Measurements from ENCODE around the gene SIX4. TPM values are rescaled to one million over a fixed set of nuclear protein-coding genes. Genes with fewer than 3 reads are reported as not detected.

The SIX4 gene
- total and polyA plus RNA-seq, 10 of the 15 experiments (the other 5 are each of a cell fraction or from before 2014, with no cell fraction given), result 0.04 to 0.26 (median 0.06) TPM; not detected in 5

GRCh38 chr14:60691383-60692113, 32.6 kb downstream of the SIX4 start:
- ChIA-PET SMC1A (ENCODE audit: uncharacterized antibody, unreplicated experiment) (interaction anchor here (1.0 to 1.1 kb wide), 2 partner anchors 13 to 94 kb away, joined by 3 to 5 read pairs; no protein-coding TSS in a partner anchor), CTCF (interaction anchor here (0.6 kb wide), 1 partner anchor 194 kb away, joined by 3 read pairs; no protein-coding TSS in a partner anchor), RAD21 (ENCODE audit: unreplicated experiment) (no interaction called here), POLR2A (interaction anchor here (1.0 kb wide), 1 partner anchor 9 kb away, joined by 5 read pairs; no protein-coding TSS in a partner anchor)
- H3K9ac ChIP-seq (ENCODE audit: control insufficient read depth, insufficient read depth, low read length), result no peak overlapping the region
- H3K4me1 ChIP-seq (ENCODE audit: control insufficient read depth, insufficient read depth, low read length), result no peaks in the 10 kb centered on the region
- H3K79me2 ChIP-seq (ENCODE audit: control insufficient read depth, insufficient read depth, low read length), result no peaks in the 10 kb centered on the region
- TF ChIP-seq ATF7 (IDR thresholded peaks at IDR 0.05; ENCODE audit: low read depth), result no peak
- no peak for TF ChIP-seq SPI1 (IDR thresholded peaks at IDR 0.05; ENCODE audit: borderline replicate concordance, insufficient read depth, low read depth, low read length)
- no peak for TF ChIP-seq NR2C1 (IDR thresholded peaks at IDR 0.05)
- TF ChIP-seq SREBF2 (IDR thresholded peaks at IDR 0.05; ENCODE audit: low read length), result no peak
- no peak for TF ChIP-seq IRF4 (IDR thresholded peaks at IDR 0.05; ENCODE audit: low read depth, low read length)
- TF ChIP-seq FOXM1 (IDR thresholded peaks at IDR 0.05; ENCODE audit: low read depth, low read length), result no peak
- no peak for TF ChIP-seq NKRF (conservative IDR thresholded peaks at IDR 0.05)
- no peak for TF ChIP-seq BHLHE40 (IDR thresholded peaks at IDR 0.05; ENCODE audit: borderline replicate concordance in 1 of 2, low read depth in 2 of 2, low read length in 1 of 2)
- no peak for TF ChIP-seq MTA2 (IDR thresholded peaks at IDR 0.05; ENCODE audit: low read depth)
- no peak for TF ChIP-seq MEF2A (IDR thresholded peaks at IDR 0.05; ENCODE audit: insufficient read depth, low read depth, low read length)
- no peak for TF ChIP-seq ESRRA (IDR thresholded peaks at IDR 0.05; ENCODE audit: low read length)
- H3K4me3 ChIP-seq, result no peak overlapping the region
- no peaks in the 10 kb centered on the region for H3K36me3 ChIP-seq (ENCODE audit: control insufficient read depth in 2 of 2, insufficient read depth in 2 of 2, low read length in 1 of 2)
- H3K27ac ChIP-seq (ENCODE audit: control insufficient read depth, insufficient read depth), result no peak overlapping the region
- no peaks in the 10 kb centered on the region for H4K20me1 ChIP-seq (ENCODE audit: control insufficient read depth, insufficient read depth)
- no peaks in the 10 kb centered on the region for H3K27me3 ChIP-seq (replicated peaks in 1 of 2; ENCODE audit: control insufficient read depth in 2 of 2, insufficient read depth in 2 of 2, low read length in 1 of 2)
- no peaks in the 10 kb centered on the region for H3K9me3 ChIP-seq (replicated peaks; ENCODE audit: control insufficient read depth, insufficient read depth, low read length)
- no peak for ATAC-seq
- WGBS (ENCODE audit: insufficient coverage, insufficient replicate concordance, low lambda C conversion rate, missing lambda C conversion rate), result 42% methylated on average over 3 of the region's 3 CpGs
- intact Hi-C loops (cut with micrococcal nuclease; ENCODE audit: unreplicated experiment) (no loop called here), in situ Hi-C loops (cut with MboI) (no loop called here)
- no peak overlapping the region for H2AFZ ChIP-seq (ENCODE audit: control insufficient read depth, low read depth, low read length)
- no peak overlapping the region for H3K4me2 ChIP-seq (ENCODE audit: control insufficient read depth, insufficient read depth)
- BruUV-seq (replicated peaks), result no TSS peak
- no peak for FAIRE-seq
- DNase-seq (ENCODE audit: low read depth, low spot score), result no peak

Data from GM12878 (cell line).